Measurements from ENCODE around the gene JMJD1C.

Gene JMJD1C

GRCh38 chr10:63375458-63375857, 90.3 kb downstream of the JMJD1C start:
- Histone ChIP-seq H3K4me3 (ENCODE audit: insufficient read depth, low read length, poor library complexity, severe bottlenecking) (no peak overlapping the region), H3K27ac (ENCODE audit: low read depth, low read length) (no peak overlapping the region), H3K27me3 (ENCODE audit: low read length) (no peaks in the 10 kb centered on the region), H3F3A (ENCODE audit: insufficient read depth) (no peaks in the 10 kb centered on the region), H3K4me2 (ENCODE audit: low read depth, low read length, poor library complexity, severe bottlenecking) (no peak overlapping the region), H3K36me3 (ENCODE audit: low read length) (no peaks in the 10 kb centered on the region), H3K9me2 (replicated peaks; ENCODE audit: insufficient read depth, low read length) (no peaks in the 10 kb centered on the region), H3K79me2 (ENCODE audit: insufficient read depth, low read length) (0 out of 2 replicates have a peak, but pooled peaks cover 5% of the 10 kb centered on the region), H2AFZ (ENCODE audit: low read depth, low read length, severe bottlenecking) (no peak overlapping the region), H3K9ac (ENCODE audit: low read length) (no peak overlapping the region), H3K9me3 (ENCODE audit: insufficient read depth, low read length) (no peaks in the 10 kb centered on the region), H4K20me1 (ENCODE audit: low read depth, low read length) (peaks cover 9% of the 10 kb centered on the region; the same call in 1 of the 2 replicates)
- TF ChIP-seq CTCF (IDR thresholded peaks at IDR 0.05; ENCODE audit: insufficient read depth, low read length, poor library complexity, severe bottlenecking) (no peak), EZH2phosphoT487 (conservative IDR thresholded peaks at IDR 0.05; ENCODE audit: low read length) (no peak)

- H2AFZ ChIP-seq (ENCODE audit: low read depth, low read length, severe bottlenecking) = no peak overlapping the region
- peaks cover 9% of the 10 kb centered on the region; the same call in 1 of the 2 replicates for H4K20me1 ChIP-seq (ENCODE audit: low read depth, low read length)
- H3F3A ChIP-seq (ENCODE audit: insufficient read depth) = no peaks in the 10 kb centered on the region
- no peak overlapping the region for H3K27ac ChIP-seq (ENCODE audit: low read depth, low read length)
- H3K9me2 ChIP-seq (replicated peaks; ENCODE audit: insufficient read depth, low read length) = no peaks in the 10 kb centered on the region
- 0 out of 2 replicates have a peak, but pooled peaks cover 5% of the 10 kb centered on the region for H3K79me2 ChIP-seq (ENCODE audit: insufficient read depth, low read length)
- H3K4me2 ChIP-seq (ENCODE audit: low read depth, low read length, poor library complexity, severe bottlenecking) = no peak overlapping the region
- no peaks in the 10 kb centered on the region for H3K9me3 ChIP-seq (ENCODE audit: insufficient read depth, low read length)
- no peaks in the 10 kb centered on the region for H3K27me3 ChIP-seq (ENCODE audit: low read length)
- H3K4me3 ChIP-seq (ENCODE audit: insufficient read depth, low read length, poor library complexity, severe bottlenecking) = no peak overlapping the region
- TF ChIP-seq CTCF (IDR thresholded peaks at IDR 0.05; ENCODE audit: insufficient read depth, low read length, poor library complexity, severe bottlenecking) = no peak
- TF ChIP-seq EZH2phosphoT487 (conservative IDR thresholded peaks at IDR 0.05; ENCODE audit: low read length) = no peak
- H3K36me3 ChIP-seq (ENCODE audit: low read length) = no peaks in the 10 kb centered on the region
- H3K9ac ChIP-seq (ENCODE audit: low read length) = no peak overlapping the region
These were observed 90.8 kb downstream of the JMJD1C start for GRCh38 chr10:63374991-63375390.

GRCh38 chr10:63373176-63373575, 92.6 kb downstream of the JMJD1C start:
- no peak overlapping the region for H3K4me2 ChIP-seq (ENCODE audit: low read depth, low read length, poor library complexity, severe bottlenecking)
- H3K9me3 ChIP-seq (ENCODE audit: insufficient read depth, low read length) = no peaks in the 10 kb centered on the region
- H3K4me3 ChIP-seq (ENCODE audit: insufficient read depth, low read length, poor library complexity, severe bottlenecking) = no peak overlapping the region
- H3K27ac ChIP-seq (ENCODE audit: low read depth, low read length) = no peak overlapping the region
- no peak overlapping the region for H3K9ac ChIP-seq (ENCODE audit: low read length)
- no peaks in the 10 kb centered on the region for H3K36me3 ChIP-seq (ENCODE audit: low read length)
- H3K27me3 ChIP-seq (ENCODE audit: low read length) = no peaks in the 10 kb centered on the region
- H3K79me2 ChIP-seq (ENCODE audit: insufficient read depth, low read length) = 0 out of 2 replicates have a peak, but pooled peaks cover 5% of the 10 kb centered on the region
- no peak overlapping the region for H2AFZ ChIP-seq (ENCODE audit: low read depth, low read length, severe bottlenecking)
- TF ChIP-seq EZH2phosphoT487 (conservative IDR thresholded peaks at IDR 0.05; ENCODE audit: low read length) = no peak
- no peak for TF ChIP-seq CTCF (IDR thresholded peaks at IDR 0.05; ENCODE audit: insufficient read depth, low read length, poor library complexity, severe bottlenecking)
- H4K20me1 ChIP-seq (ENCODE audit: low read depth, low read length) = peaks cover 9% of the 10 kb centered on the region; the same call in 1 of the 2 replicates
- H3F3A ChIP-seq (ENCODE audit: insufficient read depth) = no peaks in the 10 kb centered on the region
- no peaks in the 10 kb centered on the region for H3K9me2 ChIP-seq (replicated peaks; ENCODE audit: insufficient read depth, low read length)

Data from SU-DHL-6 (cell line).